Pancreas (tissue), 10 donors: ENCODE results near the gene ATP6V1G1. TPM values are rescaled to one million over a fixed set of nuclear protein-coding genes. Genes with fewer than 3 reads are reported as not detected.

Experiments
- ATAC-seq, 4 donors: fragments of 200-7000 bp; cut with Tn5 transposase; one replicate each; pipeline versions ENCODE4 v1.8.0 to v1.9.1; 2020; ENCODE audit warnings: mild to moderate bottlenecking in 4 of 4, moderate library complexity in 4 of 4
- DNase-seq, 6 donors: peaks; one replicate each; pipeline ENCODE4 v3.0.0-alpha.2; 2020
- FAIRE-seq: peaks from 2 replicates; lab custom pipeline; 2012; peaks lifted over from hg19 to GRCh38; lab: Jason Lieb, UNC
- H3K27ac ChIP-seq, 4 donors: fragments of 200-600 bp; sonication (generic); 1 replicate in 3 of 4; 2 replicates in 1 of 4; pipeline versions ENCODE4 v1.5.0 to v1.8.0; 2020
- H3K27me3 ChIP-seq, 4 donors: fragments of 200-600 bp; one replicate each; pipeline ENCODE4 v1.8.0; 2021
- H3K36me3 ChIP-seq, 3 donors: fragments of 200-600 bp; sonication (generic) in 1 of 3; one replicate each; pipeline versions ENCODE4 v1.5.0 to v1.8.0; 2020 to 2021
- H3K4me1 ChIP-seq, 3 donors: fragments of 200-600 bp; one replicate each; pipeline ENCODE4 v1.8.0; 2021
- H3K4me3 ChIP-seq, 4 donors: fragments of 200-600 bp; sonication (generic) in 2 of 4; one replicate each; pipeline versions ENCODE4 v1.5.0 to v1.8.0; 2020 to 2021
- H3K9me3 ChIP-seq, 4 donors: fragments of 200-600 bp; one replicate each; pipeline ENCODE4 v1.8.0; 2021
- WGBS, 2 donors: extraction: QIAGEN DNeasy Blood & Tissue Kit; methylation state at CpG; one replicate each; pipeline ENCODE4 v1.1.7; 2013; 5-methylcytosine and 5-hydroxymethylcytosine counted together
- intact Hi-C, 3 donors: fragments of 100-400 bp; cut with DNase I; formaldehyde crosslinking; loops; one replicate each; pipeline versions ENCODE4 v1.11.1 to v1.14.2; 2022
- polyA plus RNA-seq, 2 donors: library from polyadenylated mRNA; stranded (reverse); fragments of 200-250 nt; gene quantifications; one replicate each; pipeline ENCODE4 v1.2.3, GENCODE V29; 2013
- total RNA-seq, 6 donors: library from RNA; stranded (reverse); fragmentation: NEBNext Ultra II Directional in 4 of 6; extraction: Animal tissue kit (Norgen Biotek cat#: 25700) in 4 of 6; gene quantifications; one replicate each; pipeline versions ENCODE4 v1.2.1 to v1.2.4, GENCODE V29; 2021 to 2023
- TF ChIP-seq, protein P1 (sequence below), 4 donors: fragments of 200-600 bp; sonication (generic) in 3 of 4; IDR thresholded peaks; one replicate each; pipeline versions ENCODE4 v1.5.0 to v1.8.0; 2021; ENCODE audit warnings: antibody characterized with exemption in 4 of 4
- donor health status: healthy with polysubstance abuse.
- donor health status: DM: no; HTN: no; CAD: no; lungs with moderate emphysema.
- donor health status: DM: no; HTN: no; CAD: no.
- donor health status: control.
- donor health status: control.
- donor health status: Bipolar disorder and iron deficiency.
- donor health status: DM: yes; HTN: yes; CAD: no.
- donor health status: DM: no; HTN: no; CAD: no.
- donor health status: DM: no; HTN: no; CAD: no.
- donor health status: DM: yes; HTN: yes; CAD: no.

ATP6V1G1 gene
- total and polyA plus RNA-seq, 8 donors, result 19.7 to 124 (median 37.1) TPM

DNA sequence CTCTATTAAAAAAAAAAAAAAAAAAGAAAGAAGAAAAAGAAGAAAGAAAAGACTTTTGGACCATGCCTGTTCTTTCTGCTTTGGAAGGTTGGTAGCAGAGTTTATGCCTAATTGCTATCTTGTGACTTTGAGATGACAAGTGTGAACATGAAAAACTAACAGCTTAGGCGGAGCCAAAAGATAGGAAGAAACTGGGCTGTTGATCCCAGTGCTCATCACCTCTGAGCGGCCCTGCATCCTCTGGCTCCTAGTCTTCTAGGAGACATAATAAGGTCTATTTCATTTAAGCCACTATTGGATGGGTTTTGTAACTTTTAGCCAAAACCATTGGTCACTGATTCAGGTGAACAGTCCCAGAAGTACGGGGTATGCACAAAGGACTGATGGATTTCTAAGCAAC is 34.4 kb upstream of the ATP6V1G1 start:
- H3K36me3 ChIP-seq, result no peaks in the 10 kb centered on the region
- H3K9me3 ChIP-seq, result no peaks in the 10 kb centered on the region
- intact Hi-C loops, result no loop called here
- H3K27ac ChIP-seq, result no peak overlapping the region
- TF ChIP-seq, protein P1, sequence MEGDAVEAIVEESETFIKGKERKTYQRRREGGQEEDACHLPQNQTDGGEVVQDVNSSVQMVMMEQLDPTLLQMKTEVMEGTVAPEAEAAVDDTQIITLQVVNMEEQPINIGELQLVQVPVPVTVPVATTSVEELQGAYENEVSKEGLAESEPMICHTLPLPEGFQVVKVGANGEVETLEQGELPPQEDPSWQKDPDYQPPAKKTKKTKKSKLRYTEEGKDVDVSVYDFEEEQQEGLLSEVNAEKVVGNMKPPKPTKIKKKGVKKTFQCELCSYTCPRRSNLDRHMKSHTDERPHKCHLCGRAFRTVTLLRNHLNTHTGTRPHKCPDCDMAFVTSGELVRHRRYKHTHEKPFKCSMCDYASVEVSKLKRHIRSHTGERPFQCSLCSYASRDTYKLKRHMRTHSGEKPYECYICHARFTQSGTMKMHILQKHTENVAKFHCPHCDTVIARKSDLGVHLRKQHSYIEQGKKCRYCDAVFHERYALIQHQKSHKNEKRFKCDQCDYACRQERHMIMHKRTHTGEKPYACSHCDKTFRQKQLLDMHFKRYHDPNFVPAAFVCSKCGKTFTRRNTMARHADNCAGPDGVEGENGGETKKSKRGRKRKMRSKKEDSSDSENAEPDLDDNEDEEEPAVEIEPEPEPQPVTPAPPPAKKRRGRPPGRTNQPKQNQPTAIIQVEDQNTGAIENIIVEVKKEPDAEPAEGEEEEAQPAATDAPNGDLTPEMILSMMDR (IDR thresholded peaks at IDR 0.05), result no peak
- DNase-seq (no peak), FAIRE-seq (no peak), ATAC-seq (no peak)
- 83 to 86% methylated on average over 3 of the region's 3 CpGs for WGBS, 2 donors
- H3K4me3 ChIP-seq, result no peak overlapping the region
- H3K27me3 ChIP-seq, result no peaks in the 10 kb centered on the region
- H3K4me1 ChIP-seq, result no peaks in the 10 kb centered on the region

DNA sequence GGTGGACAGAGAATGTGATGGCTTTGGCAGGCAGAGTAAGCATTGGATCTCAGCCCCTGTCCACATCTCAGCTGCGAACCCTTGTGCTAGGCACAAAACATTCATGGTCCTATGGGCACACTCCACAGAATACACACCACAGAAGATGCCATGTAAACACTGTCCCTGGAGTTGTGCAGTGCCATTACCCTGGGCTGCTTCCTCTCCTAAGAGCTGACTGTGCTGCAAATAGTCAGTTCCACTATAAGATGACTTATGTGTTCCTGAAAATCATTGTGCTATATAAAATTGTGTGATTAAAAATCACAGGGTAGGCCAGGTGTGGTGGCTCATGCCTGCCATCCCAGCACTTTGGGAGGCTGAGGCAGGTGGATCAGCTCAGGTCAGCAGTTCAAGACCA is 31.9 kb upstream of the ATP6V1G1 start:
- TF ChIP-seq, protein P1 (IDR thresholded peaks at IDR 0.05), result no peak
- Histone ChIP-seq H3K4me1 (no peaks in the 10 kb centered on the region), H3K27ac (no peak overlapping the region), H3K27me3 (no peaks in the 10 kb centered on the region), H3K36me3 (no peaks in the 10 kb centered on the region), H3K4me3 (no peak overlapping the region), H3K9me3 (no peaks in the 10 kb centered on the region)
- intact Hi-C loops, result no loop called here
- FAIRE-seq (no peak), DNase-seq (no peak), ATAC-seq (no peak)
- WGBS, 2 donors, result 78 to 84% methylated on average over 1 of the region's 1 CpG

DNA sequence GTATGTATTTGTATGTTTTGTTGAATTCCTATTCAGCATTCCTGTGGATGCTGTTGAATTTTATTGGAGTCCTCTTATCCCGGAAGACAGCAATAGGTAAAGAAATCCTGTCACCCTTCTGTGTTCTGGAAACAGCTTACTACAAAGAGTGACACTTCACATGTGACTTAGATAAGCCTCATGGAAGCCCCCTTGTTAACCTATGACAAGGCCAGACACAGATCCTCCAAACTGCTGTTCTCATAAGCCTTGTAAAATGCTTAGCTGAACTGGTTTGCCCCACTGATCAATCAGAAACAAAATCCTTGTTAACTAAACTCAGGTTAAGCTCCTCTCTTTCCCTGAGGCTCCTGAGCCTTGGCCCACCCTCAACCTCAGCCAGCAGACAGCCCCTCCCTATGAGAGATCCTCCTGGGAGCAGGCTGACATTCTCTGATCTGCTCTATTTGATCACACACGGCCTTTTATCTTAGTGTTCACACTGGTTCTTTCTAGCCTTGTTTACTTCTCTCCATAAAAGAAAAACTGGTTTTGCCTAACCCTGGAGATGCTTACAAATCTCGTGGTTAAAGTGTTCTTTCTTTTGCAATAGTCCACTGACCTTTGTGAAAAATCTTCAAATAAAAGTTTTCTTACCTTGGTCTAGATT is 29.4 kb upstream of the ATP6V1G1 start:
- 38 to 40% methylated on average over 3 of the region's 3 CpGs for WGBS, 2 donors
- Histone ChIP-seq H3K4me1 (no peaks in the 10 kb centered on the region), H3K36me3 (no peaks in the 10 kb centered on the region), H3K27me3 (no peaks in the 10 kb centered on the region), H3K4me3 (no peak overlapping the region), H3K27ac (no peak overlapping the region), H3K9me3 (no peaks in the 10 kb centered on the region)
- intact Hi-C loops, result no loop called here
- TF ChIP-seq, protein P1 (IDR thresholded peaks at IDR 0.05), result no peak
- DNase-seq (no peak), ATAC-seq (peak in 1 of 4 donors; percentile 11), FAIRE-seq (no peak)

DNA sequence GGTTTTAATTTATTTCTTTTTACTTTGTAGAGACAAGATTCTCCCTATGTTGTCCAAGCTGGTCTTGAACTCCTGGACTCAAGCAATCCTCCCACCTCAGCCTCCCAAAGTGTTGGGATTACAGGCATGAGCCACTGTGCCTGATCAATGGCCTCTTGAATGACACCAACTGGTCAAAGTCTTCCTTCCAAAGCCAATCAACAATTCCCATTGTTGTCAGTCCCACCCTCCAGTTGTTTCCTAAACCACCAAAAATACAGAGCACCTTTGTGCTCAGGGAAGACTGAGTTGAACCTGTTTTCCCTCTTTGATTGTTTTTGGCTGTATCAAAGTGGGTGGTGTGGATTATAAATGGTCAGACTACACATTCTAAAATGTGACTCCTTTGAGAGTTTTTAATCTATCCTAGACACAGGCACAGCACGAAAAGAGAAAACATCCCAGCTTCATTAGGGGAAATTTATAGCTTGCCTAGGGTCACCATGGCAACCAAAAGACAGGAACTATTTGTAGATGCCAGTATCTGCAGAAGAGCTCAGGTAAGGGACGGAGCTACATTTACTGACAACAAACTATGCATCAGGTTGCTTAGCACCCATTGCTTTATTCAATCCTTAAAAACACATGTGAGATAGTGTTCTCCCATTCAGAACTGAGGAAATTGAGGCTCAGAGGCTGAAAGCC is 27.6 kb upstream of the ATP6V1G1 start:
- intact Hi-C loops, result no loop called here
- no peaks in the 10 kb centered on the region for H3K9me3 ChIP-seq
- no peak for DNase-seq
- no peaks in the 10 kb centered on the region for H3K36me3 ChIP-seq
- ATAC-seq, result peak in 1 of 4 donors; percentile 43
- no peaks in the 10 kb centered on the region for H3K4me1 ChIP-seq
- H3K4me3 ChIP-seq, result no peak overlapping the region
- TF ChIP-seq, protein P1 (IDR thresholded peaks at IDR 0.05), result no peak
- H3K27ac ChIP-seq, result no peak overlapping the region
- WGBS, 2 donors, result 46% methylated on average over 2 of the region's 2 CpGs
- no peak for FAIRE-seq
- H3K27me3 ChIP-seq, result no peaks in the 10 kb centered on the region

GRCh38 chr9:114560956-114561355 is 26.6 kb upstream of the ATP6V1G1 start:
- intact Hi-C loops, result no loop called here
- no peak overlapping the region for H3K4me3 ChIP-seq
- no peak for DNase-seq
- no peaks in the 10 kb centered on the region for H3K27me3 ChIP-seq
- no peaks in the 10 kb centered on the region for H3K9me3 ChIP-seq
- ATAC-seq, result no peak
- no peaks in the 10 kb centered on the region for H3K36me3 ChIP-seq
- H3K27ac ChIP-seq, result no peak overlapping the region
- H3K4me1 ChIP-seq, result no peaks in the 10 kb centered on the region
- WGBS, 2 donors, result 80% methylated on average over 3 of the region's 3 CpGs
- TF ChIP-seq, protein P1 (IDR thresholded peaks at IDR 0.05), result no peak
- no peak for FAIRE-seq
